GM21390 (cell line): ENCODE measurements around the gene FOXQ1.
"Not testable (repeated sequence)": the region's sequence is repeated elsewhere in the genome, so short reads cannot be mapped to it uniquely, and the experiment has no call there.

Source experiments
- ATAC-seq: cut with Tn5 transposase; IDR thresholded peaks from one replicate; pipeline ENCODE4 v1.9.1; 2021; ENCODE audit not compliant: unreplicated experiment

The FOXQ1 gene

DNA sequence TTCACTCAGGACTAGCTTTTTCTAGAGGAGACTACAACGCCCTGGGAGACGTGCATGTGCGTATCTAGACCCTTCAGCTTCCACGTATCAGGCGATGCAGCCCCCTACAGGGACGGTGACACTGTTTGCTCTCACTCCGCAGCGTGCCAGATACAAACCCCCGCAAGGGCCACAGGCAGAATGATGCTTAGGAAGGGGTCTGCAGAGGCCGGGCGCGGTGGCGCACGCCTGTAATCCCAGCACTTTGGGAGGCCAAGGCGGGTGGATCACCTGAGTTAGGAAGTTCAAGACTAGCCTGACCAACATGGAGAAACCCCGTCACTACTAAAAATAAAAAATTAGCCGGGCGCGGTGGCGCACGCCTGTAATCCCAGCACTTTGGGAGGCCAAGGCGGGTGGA, 6.7 kb downstream of the FOXQ1 start:
- ATAC-seq = not testable (repeated sequence)

- no peak for ATAC-seq
These were observed 9.8 kb downstream of the FOXQ1 start for GRCh38 chr6:1321738-1322137.

DNA sequence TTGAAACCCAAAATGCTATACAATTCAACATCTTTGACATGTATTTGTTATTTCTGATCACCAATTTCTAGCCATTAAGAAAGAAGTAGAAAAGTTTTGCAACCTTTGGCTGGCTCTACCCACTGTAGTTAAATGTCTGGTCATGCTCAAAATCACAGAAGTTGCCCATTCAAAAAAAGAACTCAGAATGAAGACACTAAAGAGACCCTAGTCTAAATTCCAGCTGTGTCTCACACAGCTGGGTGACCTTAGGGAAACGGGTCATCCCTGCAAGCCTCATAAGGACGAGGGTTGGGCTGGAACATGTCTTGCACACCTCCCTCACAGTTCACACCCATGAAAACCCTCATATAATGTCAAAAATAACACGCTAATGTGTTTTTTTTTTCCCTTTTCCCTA, 10.3 kb downstream of the FOXQ1 start:
- no peak for ATAC-seq

DNA sequence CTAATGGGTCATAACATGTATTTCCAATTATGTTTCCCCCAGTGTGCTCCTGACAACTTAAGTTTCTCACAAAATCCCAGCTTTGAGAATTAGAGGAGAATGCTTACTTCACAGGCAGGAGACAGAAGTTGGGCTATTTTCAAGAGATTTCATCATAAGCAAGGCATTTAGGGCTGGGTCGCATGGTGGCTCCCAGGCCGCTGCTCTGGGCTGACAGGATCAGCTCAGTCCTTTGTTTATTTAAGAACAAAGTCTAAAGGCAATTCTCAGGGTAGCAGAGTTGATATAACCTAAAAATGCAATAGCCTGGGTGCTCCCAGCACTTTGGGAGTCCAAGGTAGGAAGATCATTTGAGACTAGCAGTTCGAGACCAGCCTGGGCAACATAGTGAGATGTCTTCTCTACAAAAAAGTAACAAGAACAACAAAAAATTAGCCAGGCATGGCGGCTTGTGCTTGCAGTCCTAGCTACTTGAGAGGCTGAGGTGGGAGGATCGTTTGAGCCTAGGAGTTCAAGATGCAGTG, 10.9 kb downstream of the FOXQ1 start:
- ATAC-seq = no peak

DNA sequence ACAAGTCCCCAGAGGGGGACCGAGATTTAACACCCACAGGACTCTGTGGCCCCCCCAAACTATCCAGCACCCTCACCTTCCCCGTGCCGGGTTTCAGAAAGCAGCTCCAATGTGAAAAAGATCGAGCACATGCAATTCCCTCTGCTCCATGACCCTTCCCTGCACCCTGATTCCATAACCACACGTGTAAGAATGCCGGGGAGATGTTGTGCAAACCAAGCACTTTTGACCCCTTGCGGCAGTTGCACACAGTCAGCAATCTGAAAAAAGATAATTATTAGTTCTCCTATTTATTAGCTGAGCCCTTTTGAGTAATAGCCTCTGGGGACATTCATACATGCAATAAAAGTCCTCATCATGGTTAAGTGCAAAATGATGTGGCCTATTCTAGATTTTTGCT, 13.0 kb downstream of the FOXQ1 start:
- no peak for ATAC-seq

DNA sequence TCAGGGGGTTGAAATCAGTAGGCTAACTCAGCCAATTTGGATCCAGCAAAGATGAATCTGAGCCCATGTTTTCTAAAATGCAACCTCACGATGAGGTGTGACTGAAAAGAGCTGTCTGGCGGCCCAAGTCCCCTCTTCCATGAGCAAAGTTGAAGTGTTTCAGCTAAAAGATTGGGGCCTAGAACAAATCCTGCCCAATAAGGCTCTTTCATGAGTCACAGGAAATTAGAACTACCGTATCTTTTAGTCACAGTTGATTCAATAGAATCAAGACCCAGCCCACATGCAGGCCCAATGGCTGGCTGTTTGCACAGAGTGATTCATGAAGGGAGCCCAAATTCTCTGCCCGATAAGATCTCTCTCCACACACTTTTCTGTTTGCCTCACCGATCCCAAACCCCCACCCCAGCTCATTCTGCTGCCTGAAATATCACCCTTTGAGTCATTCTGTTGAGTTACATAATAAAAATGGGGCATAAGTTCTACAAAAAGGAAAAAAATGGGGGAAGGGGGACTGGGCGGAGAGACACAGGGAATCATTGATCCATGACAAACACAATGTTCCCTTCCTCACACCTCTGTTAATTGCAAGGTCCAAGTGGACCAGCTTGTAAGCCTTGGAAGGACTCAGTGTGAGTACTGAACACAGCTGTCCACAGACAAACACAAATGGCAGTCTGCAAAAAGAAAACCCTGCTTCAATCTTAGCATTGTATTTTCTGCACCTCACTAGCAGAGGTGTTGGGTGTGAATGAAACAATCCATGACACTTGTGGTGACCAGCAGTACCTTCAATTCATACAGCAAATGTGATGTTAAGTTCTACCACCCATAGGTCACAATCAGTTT, 13.8 kb downstream of the FOXQ1 start:
- no peak for ATAC-seq

DNA sequence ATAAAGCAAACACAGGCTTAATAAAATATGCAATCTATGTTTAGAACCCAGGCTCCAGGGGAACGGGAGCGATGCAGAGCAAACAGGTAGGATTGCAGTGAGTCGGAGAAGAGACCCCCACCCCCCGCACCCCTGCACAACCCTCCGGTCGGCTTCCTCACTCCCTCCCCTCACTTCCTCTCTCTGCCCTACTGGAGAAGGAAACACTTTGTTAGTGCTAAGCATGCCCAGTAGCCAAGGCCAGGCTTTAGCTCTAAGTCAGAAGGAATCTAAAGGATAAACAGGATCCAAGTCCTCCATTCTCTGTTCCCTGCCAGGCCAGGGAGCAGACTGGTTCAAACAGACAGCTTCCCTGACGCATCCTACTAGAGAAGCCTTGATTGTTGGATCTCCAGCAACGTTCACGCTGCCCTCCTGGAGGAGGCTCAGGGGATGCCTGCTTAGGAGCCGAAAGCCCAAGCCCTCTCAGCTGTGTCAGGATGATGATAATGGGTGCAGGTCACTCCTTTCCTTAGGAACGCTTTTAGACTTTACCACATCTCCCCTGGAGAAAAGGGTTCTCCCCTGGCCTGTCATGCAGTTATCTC, 14.7 kb downstream of the FOXQ1 start:
- ATAC-seq = no peak

- ATAC-seq = no peak
These were observed 15.7 kb downstream of the FOXQ1 start for GRCh38 chr6:1327630-1328029.

DNA sequence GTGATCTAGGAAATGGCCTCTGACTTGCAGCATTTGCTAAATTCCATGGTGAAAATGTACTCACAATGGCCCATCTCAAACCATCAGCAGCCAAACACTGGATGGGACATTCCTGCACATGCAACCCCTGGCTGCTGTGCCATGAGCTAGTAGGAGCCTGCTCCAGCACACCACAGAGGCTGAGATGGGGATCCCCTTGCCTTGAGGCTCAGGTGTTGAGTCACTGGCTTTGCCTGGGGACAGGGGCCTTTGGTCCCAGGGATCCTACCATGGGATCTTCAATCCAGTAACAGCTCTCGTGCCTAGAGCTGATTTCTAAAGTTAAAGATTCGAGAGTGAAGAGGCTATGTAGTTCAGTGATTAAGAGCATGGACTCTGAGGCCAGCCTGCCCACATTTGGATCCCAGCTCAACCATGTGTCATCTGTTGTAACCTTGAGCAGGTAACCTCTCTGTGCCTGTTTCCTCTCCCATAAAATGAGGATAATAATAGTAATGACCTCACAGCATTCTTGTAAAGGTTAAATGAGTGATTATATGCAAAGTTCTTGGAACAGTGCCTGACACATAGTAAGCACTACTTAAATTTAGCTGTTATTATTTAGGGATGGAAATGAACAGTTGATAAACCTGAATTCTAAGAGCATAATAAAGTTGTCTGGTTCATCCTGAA, 16.4 kb downstream of the FOXQ1 start:
- ATAC-seq = no peak

DNA sequence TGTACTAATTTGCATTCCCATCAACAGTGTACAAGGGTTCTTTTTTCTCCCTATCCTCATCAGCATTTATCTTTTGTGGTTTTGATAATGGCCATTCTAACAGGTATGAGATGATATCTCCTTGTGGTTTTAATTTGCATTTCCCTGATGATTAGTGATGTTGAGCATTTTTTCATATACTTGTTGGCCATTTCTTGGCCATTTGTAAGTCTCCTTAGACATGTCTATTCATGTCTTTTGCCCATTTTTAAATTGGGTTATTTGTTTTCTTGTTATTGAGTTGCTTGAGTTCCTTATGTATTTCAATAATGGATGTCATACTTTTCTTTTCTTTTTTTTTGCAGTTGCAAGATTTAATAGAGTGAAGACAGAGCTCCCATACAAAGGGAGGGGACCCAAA, 17.8 kb downstream of the FOXQ1 start:
- ATAC-seq = no peak

DNA sequence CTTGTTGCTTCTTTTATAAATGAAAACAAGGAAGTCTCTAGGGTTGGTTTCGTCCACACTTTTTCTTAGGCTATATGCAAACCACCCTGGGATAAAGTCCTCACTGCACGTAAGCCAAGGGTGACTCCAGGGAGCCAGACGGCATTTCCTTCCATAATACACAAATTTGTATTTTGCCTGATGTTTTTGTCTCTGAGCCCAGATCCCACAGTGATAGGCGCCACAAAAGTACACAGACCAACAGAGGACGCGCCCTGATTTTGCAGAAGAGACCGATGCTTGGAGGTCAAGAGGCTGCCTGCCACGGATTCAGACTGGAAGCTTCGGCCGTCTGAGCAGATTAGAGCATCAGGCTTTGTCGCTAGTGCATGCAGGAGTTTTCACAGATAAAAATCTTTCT, 22.8 kb downstream of the FOXQ1 start:
- no peak for ATAC-seq

DNA sequence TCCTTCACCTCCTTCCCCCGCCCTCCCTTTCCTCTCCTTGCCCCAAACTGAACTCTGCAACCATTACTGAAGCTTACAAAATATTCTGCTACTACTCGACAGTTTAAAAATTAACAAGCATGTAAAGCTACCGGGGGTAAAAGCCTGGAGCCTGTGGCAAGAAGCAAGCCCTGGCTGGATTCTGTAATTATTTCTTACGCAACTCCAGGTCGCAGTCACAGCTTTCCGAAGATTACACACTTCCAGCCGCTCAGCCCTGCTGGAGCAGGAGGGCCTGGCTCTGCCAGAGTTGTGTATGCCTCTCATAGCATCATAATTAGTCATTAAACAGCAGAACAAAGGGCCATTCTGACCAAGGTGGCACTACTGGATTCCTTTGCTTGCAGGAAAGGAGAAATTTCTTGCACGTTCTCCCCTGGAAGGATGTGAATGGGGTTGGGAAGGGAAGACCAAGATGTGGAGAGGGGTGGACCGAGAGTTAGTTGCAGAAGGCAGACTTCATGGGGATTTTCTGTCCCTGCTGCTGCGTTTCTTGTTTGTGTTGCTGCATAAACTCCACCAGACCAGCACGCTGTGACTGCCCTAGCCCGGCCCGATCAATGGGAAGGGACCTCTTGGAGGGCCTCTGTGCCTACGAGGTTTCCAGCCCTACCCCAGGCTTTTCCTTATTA, 23.6 kb downstream of the FOXQ1 start:
- no peak for ATAC-seq

- ATAC-seq = no peak
These were observed 24.4 kb downstream of the FOXQ1 start for GRCh38 chr6:1336246-1336843.

- ATAC-seq = no peak
These were observed 25.9 kb downstream of the FOXQ1 start for GRCh38 chr6:1337791-1338190.

DNA sequence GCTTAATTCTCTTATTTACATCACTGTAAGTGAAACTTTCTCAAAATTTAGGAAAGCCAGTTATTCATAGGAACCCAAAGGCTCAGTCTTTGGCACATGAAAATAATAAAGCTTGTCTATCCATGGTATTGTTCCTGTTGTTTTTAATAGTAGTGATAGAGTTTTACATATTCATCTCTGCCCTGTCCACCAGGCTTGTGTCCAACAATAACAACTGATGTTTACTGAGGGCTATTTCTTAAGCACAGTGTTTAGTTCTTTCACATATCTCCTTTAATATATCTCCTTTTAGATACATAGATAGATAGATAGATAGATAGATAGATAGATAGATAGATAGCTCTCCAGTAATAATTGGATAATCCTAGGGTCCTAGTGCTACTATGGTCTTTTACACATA, 34.2 kb downstream of the FOXQ1 start:
- no peak for ATAC-seq

DNA sequence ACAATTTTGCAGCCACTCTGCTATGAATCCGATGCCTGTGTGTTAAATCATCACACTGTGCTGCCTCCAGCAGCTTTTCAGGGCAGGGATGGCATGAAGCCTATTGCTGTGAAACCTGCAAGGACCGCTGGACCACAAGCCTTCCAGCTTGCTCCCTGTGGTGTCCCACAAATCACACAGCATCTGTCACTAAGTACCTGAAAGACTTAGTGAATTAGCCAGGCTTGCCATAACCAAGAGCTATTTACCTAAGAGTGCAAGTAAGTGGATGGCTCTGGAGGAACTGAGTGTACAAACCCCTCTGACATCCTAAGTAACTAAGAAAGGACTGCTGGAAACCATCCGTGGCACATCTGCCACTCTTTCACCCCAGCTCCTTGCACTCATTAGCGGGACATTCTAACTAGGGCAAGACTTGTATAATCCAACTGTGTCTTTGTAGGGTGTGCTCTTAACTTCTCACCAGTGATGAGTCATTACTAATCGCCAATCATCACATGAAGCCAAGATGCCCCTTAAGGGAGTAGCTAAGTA, 34.7 kb downstream of the FOXQ1 start:
- ATAC-seq = no peak

- ATAC-seq = no peak
These were observed 35.3 kb downstream of the FOXQ1 start for GRCh38 chr6:1347161-1347560.

DNA sequence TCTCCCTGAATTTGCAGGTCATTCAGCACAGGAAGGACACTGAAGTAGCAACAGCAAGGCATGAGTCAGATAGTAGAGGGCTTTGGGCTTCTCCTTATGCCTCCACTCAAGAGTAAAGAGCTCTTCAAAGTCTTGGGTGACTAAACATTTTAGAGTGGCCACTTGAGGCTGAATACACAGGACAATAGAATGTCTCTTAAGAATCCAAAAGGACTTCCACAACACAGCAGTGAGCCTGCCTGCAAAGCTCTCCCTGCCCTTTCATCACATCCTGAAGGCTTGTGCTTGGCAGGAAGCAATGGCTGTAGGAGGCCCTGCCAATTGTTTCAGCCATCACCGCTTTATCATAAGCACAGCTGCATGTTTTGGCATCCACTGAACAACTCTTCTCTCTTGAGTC, 36.8 kb downstream of the FOXQ1 start:
- ATAC-seq = no peak

- no peak for ATAC-seq
These were observed 37.8 kb downstream of the FOXQ1 start for GRCh38 chr6:1349655-1350054.

DNA sequence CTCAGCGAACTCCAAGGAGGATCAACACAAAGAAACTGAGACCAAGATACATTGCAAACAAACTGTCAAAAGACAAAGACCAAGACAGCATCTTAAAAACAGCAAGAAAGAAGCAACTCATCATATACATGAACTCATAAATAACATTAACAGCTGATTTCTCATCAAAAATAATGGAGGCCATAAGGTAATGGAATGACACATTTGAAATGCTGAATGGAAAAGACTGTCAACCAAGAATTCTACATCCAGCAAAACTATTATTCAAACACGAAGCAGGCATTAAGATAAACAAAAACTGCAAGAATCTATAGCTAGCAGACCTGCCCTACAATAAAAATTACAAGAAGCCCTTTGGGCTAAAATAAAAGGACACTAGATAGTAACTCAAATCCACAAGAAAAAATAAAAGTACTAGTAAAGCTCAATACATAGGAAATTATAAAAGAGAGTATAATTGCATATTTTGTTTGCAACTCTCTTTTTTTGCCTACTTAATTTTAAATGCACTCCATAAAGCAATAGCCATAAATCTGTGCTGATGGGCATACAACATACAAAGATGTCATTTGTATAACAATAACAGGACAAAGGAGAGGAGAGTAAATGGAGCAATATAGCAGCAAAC, 39.6 kb downstream of the FOXQ1 start:
- no peak for ATAC-seq
